Lower leg skin (tissue), 4 donors: ENCODE measurements around the gene FAM50B. TPM values are rescaled to one million over a fixed set of nuclear protein-coding genes. Genes with fewer than 3 reads are reported as not detected.
A peak's percentile ranks its signal among the peaks of the same experiment; 100 is the strongest.

ENCODE experiments used
- DNase-seq, 2 donors: peaks; one replicate each; pipeline ENCODE4 v3.0.0-alpha.2; 2019; ENCODE audit warnings: low spot score in 2 of 2
- H3K4me3 ChIP-seq: fragments of 200-600 bp; sonication (generic); 2 replicates; pipeline ENCODE4 v1.5.1; 2017; ENCODE audit warnings: mild to moderate bottlenecking, low read depth; ENCODE audit not compliant: poor library complexity, severe bottlenecking
- CTCF ChIP-seq, 3 donors: fragments of 450-650 bp; IDR thresholded peaks; one replicate each; pipeline ENCODE4 v1.5.1; 2016; ENCODE audit warnings: antibody characterized with exemption in 3 of 3, mild to moderate bottlenecking in 3 of 3, moderate library complexity in 2 of 3
- POLR2A ChIP-seq, 2 donors: fragments of 450-650 bp; IDR thresholded peaks; one replicate each; pipeline ENCODE4 v1.6.1; 2016 to 2017; ENCODE audit warnings: antibody characterized with exemption in 2 of 2, mild to moderate bottlenecking in 1 of 2, moderate library complexity in 1 of 2
- WGBS, 2 donors: methylation state at CpG; one replicate each; pipeline ENCODE4 v1.1.5; 2018; 5-methylcytosine and 5-hydroxymethylcytosine counted together
- intact Hi-C: fragments of 100-400 bp; cut with DNase I; formaldehyde crosslinking; loops from one replicate; pipeline ENCODE4 v1.15.0; 2023; ENCODE audit warnings: low total_unique reads
- total RNA-seq, 4 donors: library from RNA; depleted of rRNA; stranded (reverse); fragments of >200 nt; gene quantifications; one replicate each; pipeline ENCODE4 v1.1.0, GENCODE V29; 2016

Gene FAM50B
- total RNA-seq, 4 donors from 2014 or later, result 11.4 to 16.1 (median 13.9) TPM

- TF ChIP-seq CTCF (IDR thresholded peaks at IDR 0.05), result no peak
- TF ChIP-seq POLR2A (IDR thresholded peaks at IDR 0.05), result no peak
- WGBS, 2 donors, result 96 to 98% methylated on average over 2 of the region's 2 CpGs
- H3K4me3 ChIP-seq, result no peak overlapping the region
- intact Hi-C loops, result no loop called here
- DNase-seq, result no peak
Measured at GRCh38 chr6:3804964-3805363, 44.2 kb upstream of the FAM50B start.

- no peak for DNase-seq
- no peak for TF ChIP-seq POLR2A (IDR thresholded peaks at IDR 0.05)
- no peak for TF ChIP-seq CTCF (IDR thresholded peaks at IDR 0.05)
- 92 to 95% methylated on average over 8 of the region's 8 CpGs for WGBS, 2 donors
Measured at GRCh38 chr6:3805448-3806123, 43.6 kb upstream of the FAM50B start.

GRCh38 chr6:3806169-3806922, 42.8 kb upstream of the FAM50B start:
- no peak for TF ChIP-seq CTCF (IDR thresholded peaks at IDR 0.05)
- no peak for TF ChIP-seq POLR2A (IDR thresholded peaks at IDR 0.05)
- no peak overlapping the region for H3K4me3 ChIP-seq
- intact Hi-C loops, result no loop called here
- no peak for DNase-seq
- 92 to 95% methylated on average over 15 of the region's 15 CpGs for WGBS, 2 donors

More at GRCh38 chr6:3805448-3806123, 43.6 kb upstream of the FAM50B start:
- no peak overlapping the region for H3K4me3 ChIP-seq
- intact Hi-C loops, result no loop called here

- intact Hi-C loops, result no loop called here
- WGBS, 2 donors, result 76 to 79% methylated on average over 3 of the region's 3 CpGs
- DNase-seq, result no peak
- TF ChIP-seq CTCF (IDR thresholded peaks at IDR 0.05), result no peak
- TF ChIP-seq POLR2A (IDR thresholded peaks at IDR 0.05), result no peak
- H3K4me3 ChIP-seq, result no peak overlapping the region
Measured at GRCh38 chr6:3808199-3808598, 41.0 kb upstream of the FAM50B start.

- no peak overlapping the region for H3K4me3 ChIP-seq
- peak; percentile 55 to 93 for DNase-seq
- intact Hi-C loops, result no loop called here
- TF ChIP-seq POLR2A (IDR thresholded peaks at IDR 0.05) (no peak), CTCF (IDR thresholded peaks at IDR 0.05) (no peak)
- WGBS, 2 donors, result 43 to 63% methylated on average over 7 of the region's 7 CpGs
Measured at GRCh38 chr6:3808759-3809514, 40.2 kb upstream of the FAM50B start.
